Stimulated activated CD4-positive, alpha-beta T cell treated with anti-CD3 and anti-CD28 coated beads, Interleukin-4, amount 100 ng/mL, for 24 hours (primary cell): ENCODE measurements around the gene UTP11.

Source experiments
- DNase-seq: peaks from one replicate; pipeline ENCODE4 v3.0.0-alpha.2; 2020

UTP11 gene

GRCh38 chr1:38073534-38074301 is 61.2 kb downstream of the UTP11 start:
- DNase-seq, result no peak

- DNase-seq, result no peak
Observed at GRCh38 chr1:38074302-38074677, 61.8 kb downstream of the UTP11 start.
